HG03575 (cell line): Measurements from ENCODE around the gene MESP1.

ENCODE experiments used
- ATAC-seq: cut with Tn5 transposase; IDR thresholded peaks from one replicate; pipeline ENCODE4 v1.9.1; 2021; ENCODE audit not compliant: unreplicated experiment, insufficient number of reproducible peaks, low FRiP score; ENCODE audit errors: extremely low read depth

The MESP1 gene

DNA sequence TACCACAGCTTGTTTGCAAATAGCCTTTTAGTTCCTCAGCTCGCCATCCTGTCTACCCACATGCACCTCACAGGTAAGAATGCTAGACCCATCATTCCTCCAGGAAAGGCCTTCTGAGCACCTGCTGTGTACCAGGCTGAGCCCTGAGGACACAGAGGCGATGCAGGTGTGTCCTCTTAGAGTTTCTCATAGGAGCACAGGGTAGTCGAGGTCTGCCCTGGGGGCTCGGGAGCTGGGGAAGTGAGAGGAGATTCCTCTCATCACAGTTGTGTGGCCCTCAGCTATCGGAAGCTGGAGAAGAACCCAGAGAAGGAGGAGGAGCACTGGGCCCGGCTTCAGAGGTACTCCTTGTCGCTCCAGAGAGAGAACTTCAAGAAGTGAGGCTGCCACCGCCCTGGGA is 8.0 kb downstream of the MESP1 start:
- no peak for ATAC-seq

DNA sequence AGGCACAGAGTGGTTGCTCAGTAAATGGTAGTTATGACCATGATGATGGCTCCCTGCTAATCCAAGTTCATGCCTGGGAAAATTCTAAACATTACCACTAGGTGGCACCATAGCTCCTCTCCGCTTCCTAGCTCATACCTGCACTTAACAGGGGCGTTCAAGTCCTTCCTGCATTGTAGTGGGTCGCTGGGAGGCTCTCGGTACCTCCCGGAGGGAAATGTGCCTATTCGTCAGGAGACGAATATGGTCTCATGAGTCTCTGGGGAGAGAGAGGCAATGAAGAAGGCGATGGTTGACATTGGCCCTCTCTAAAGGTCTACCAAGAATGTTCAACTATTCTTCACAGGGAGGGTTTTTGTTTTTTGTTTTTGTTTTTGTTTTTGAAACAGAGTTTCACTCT is 10.9 kb downstream of the MESP1 start:
- ATAC-seq = no peak

DNA sequence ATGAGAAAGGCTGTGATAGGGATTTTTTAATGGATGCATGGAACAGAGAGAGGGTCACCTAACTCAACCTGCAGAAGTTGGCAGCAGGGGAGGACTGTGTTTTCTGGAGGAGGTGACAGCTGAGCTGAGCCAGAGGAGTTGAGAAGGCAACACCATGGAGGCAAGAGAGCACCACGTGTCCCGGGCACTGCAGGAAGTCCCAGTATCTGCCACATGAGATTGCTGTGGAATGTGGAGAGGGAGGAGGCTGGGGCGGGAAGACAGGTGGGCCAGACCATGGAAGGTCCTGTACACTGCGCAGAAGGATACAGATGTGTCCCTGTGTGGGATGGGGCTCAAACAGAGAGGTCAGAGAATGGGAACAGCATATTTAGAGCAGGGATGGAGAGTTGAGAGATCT is 15.3 kb downstream of the MESP1 start:
- no peak for ATAC-seq

DNA sequence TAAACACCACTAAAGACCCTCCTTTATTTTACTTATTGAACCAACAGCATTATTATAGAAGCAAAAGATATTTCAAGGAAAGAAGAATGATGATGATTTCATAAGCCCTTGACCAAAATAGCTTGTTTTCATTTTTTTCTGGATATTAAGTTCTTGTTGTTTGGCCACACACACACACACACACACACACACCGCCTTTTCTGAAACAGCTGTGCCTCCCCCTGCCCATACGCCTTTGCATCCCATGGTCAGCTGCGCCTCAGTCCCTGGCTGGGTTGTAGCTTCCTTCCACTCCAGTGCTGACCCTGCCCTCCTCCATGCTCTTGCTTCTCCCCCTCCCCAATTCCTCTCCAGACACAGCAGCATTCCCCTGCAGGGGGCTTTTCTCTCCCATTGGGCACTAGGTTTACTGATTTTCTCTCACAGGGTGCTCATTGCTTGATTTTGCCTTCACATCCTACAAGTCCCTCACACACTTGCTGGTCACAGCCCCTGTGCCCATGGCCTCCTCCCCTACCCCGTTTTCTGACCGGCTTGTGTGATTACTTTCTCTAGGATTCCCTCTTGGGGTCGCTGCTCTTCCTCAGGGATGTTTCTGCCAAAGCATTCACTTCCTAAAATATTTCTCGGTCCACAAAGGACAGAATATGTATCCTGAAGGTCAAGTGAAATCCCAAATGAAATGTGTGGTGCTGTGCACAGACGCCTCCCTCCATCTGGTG is 18.4 kb downstream of the MESP1 start:
- ATAC-seq = no peak

DNA sequence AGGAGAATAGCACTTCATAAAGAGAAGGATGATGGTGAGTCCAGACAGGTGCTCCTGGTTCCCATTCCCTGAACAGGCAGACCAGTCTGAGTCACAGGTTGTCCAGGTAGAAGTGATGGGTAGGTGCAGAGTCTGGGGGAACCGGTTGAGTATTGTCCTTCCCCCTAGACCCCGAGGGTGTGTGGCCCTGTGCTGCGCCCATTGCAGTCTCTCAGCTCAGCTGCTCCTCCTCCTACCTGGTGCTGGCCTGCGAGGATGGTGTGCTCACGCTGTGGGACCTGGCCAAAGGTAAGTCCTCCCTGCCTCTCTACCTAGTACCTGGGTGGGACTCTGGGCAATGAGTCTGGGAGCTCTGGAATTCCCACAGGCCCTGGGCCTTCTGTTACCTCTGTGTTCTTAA is 19.8 kb downstream of the MESP1 start:
- no peak for ATAC-seq

DNA sequence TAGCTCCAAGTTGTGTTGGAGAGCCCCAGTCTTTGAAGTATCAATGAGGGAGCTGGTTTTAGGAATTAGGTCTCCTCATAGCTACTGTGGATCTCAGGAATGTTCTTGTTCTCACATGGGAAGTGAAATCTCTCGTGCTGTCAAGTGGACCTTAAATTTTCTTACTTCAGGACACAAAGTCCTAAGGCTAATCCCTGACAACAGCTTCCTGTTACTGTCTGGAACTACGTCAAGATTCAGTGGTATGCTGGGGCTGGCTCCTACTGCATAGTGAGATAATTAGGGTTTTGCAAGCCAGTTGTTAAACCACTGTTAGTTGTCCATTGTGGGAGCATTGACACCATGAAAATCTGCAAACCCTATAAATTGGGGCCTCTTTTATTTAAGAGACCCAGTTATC is 22.8 kb downstream of the MESP1 start:
- no peak for ATAC-seq

DNA sequence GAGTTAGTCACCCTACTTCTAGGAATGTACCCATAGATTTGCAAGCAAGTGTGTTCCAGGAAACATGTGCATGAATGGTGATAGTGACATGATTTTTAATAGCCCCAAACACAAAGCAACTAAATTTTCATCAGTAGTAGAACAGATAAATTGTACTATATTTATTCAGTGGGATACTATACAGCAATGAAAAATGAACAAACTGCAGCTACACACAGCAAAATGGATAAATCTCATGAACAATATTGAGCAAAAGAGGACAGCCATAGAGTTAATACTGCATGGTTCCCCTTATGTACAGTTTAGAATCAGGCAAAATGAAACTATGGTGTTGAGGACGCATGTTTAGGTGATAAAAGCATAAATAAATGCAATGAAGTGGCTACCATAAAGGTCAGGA is 26.0 kb downstream of the MESP1 start:
- no peak for ATAC-seq

DNA sequence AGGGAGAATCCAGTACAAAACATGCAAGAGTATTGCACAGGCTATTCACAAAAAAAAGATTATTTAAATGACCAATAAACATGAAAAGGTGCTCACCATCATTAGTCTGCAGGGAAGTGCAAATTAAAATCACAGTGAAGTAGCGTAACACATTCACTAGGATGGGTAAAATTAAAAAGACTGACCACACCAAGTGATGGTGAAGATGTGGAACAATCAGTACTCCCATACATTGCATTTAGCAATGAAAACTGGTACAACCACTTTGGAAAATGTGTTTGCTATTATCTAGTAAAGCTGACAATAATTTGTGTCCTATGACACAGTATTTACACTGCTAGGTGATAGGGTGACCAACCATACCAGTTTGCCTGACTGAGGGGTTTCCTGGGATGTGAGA is 26.4 kb downstream of the MESP1 start:
- no peak for ATAC-seq

DNA sequence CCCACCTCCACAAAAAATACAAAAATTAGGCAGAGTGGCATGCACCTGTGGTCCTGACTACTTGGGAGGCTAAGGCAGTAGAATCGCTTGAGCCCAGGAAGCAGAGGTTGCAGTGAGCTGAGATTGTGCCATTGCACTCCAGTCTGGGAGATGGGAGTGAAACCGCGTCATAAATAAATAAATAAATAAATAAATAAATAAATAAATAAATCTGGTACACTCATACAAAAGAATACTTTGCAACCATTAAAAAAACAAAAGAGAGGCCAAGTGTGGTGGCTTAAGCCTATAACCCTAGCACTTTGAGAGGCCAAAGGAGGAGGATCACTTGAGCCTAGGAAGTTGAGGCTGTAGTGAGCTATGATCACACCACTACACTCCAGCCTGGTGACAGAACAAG is 28.0 kb downstream of the MESP1 start:
- no peak for ATAC-seq

DNA sequence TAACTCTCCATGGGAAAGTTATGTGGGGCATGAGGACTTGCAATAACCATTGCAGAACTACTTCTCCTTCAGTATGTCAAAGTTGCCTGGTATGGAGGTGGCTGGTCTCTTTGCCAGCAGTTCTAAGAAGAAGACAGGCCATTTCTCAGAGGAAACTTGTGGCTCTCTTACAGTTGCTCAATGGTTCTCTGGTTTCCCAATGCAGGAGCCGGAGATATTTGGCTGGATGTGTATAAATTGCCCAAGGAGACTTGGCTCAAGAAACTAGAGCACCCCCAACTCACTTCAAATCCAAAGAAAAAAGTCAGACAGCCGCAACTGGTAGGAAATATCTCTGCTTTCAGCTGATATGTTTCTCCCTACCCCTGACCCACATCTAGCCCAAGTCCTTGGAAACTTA is 36.3 kb downstream of the MESP1 start:
- ATAC-seq = no peak

DNA sequence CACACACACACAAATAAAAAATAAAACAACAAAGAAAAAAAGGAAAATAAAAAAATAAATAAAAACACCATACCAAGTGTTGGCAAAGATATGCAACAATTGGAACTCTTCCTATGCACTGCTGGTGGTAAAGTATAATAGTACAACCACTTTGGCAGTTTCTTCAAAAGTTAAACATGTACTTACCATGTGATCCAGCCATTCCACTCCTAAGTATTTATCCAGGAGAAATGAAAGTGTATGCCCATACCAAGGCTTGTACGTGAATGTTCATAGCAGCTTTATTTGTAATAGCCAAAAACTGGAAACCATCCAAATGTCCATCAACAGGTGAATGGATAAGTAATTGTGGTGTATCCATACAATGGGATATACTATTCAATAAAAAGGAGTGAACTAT is 43.5 kb downstream of the MESP1 start:
- ATAC-seq = no peak

DNA sequence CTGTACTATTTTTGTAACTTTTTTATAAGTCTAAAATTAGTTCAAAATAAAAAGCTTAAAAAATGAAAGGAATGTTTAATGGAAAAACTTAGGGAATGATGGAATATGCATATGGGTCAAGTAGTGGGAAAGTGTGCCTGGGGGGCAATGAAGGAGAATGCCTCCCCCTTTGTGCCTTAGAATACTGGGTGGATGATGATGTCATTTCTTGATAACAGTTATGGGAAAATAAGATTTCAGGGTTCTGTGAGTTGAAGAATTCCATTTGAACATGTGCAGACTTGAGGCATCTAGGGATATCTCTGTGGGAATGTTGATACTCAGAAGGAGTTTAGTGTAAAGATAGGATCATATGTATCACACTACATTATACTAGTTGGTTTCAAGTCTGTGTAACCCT is 46.6 kb downstream of the MESP1 start:
- no peak for ATAC-seq
